ENCODE results near the gene FRMD4B. TPM values are rescaled to one million over a fixed set of nuclear protein-coding genes. Genes with fewer than 3 reads are reported as not detected.

Gene FRMD4B
- total and polyA plus RNA-seq, 12 donors: 5.5 to 165 (median 17.4) TPM

- Histone ChIP-seq H3K27ac (no peak overlapping the region), H3K36me3 (replicated peaks in 1 of 2) (no peaks in the 10 kb centered on the region), H3K9me3 (replicated peaks in 1 of 3) (no peaks in the 10 kb centered on the region), H3K4me3 (no peak overlapping the region), H3K4me1 (replicated peaks in 1 of 2) (no peaks in the 10 kb centered on the region), H3K27me3 (peaks cover 9% of the 10 kb centered on the region)
- 64 to 100% (median 79%) methylated on average over 2 to 3 of the region's 3 CpGs for WGBS, 4 donors
- intact Hi-C loops (cut with DNase I): no loop called here
- no peak for DNase-seq
- TF ChIP-seq CTCF (IDR thresholded peaks at IDR 0.05) (no peak), POLR2A (IDR thresholded peaks at IDR 0.05) (no peak)
Measured at GRCh38 chr3:69144631-69145245, 241.2 kb downstream of the FRMD4B start.

- Histone ChIP-seq H3K36me3 (replicated peaks in 1 of 2) (no peaks in the 10 kb centered on the region), H3K4me3 (no peak overlapping the region), H3K27ac (no peak overlapping the region), H3K4me1 (replicated peaks in 1 of 2) (no peaks in the 10 kb centered on the region), H3K27me3 (peaks cover 9% of the 10 kb centered on the region), H3K9me3 (replicated peaks in 1 of 3) (no peaks in the 10 kb centered on the region)
- WGBS, 4 donors: 74 to 86% (median 81%) methylated on average over 3 of the region's 3 CpGs
- DNase-seq: no peak
- no peak for TF ChIP-seq CTCF (IDR thresholded peaks at IDR 0.05)
- TF ChIP-seq POLR2A (IDR thresholded peaks at IDR 0.05): no peak
- intact Hi-C loops (cut with DNase I): no loop called here
Measured at GRCh38 chr3:69143612-69144011, 242.3 kb downstream of the FRMD4B start.

GRCh38 chr3:69142797-69143454, 243.0 kb downstream of the FRMD4B start:
- peaks cover 9% of the 10 kb centered on the region for H3K27me3 ChIP-seq
- no peak for DNase-seq
- 67 to 80% (median 76%) methylated on average over 4 of the region's 4 CpGs for WGBS, 4 donors
- no peaks in the 10 kb centered on the region for H3K4me1 ChIP-seq (replicated peaks in 1 of 2)
- H3K4me3 ChIP-seq: no peak overlapping the region
- intact Hi-C loops (cut with DNase I): no loop called here
- H3K36me3 ChIP-seq (replicated peaks in 1 of 2): no peaks in the 10 kb centered on the region
- no peak overlapping the region for H3K27ac ChIP-seq
- no peaks in the 10 kb centered on the region for H3K9me3 ChIP-seq (replicated peaks in 1 of 3)
- TF ChIP-seq CTCF (IDR thresholded peaks at IDR 0.05) (no peak), POLR2A (IDR thresholded peaks at IDR 0.05) (no peak)

GRCh38 chr3:69142090-69142489, 243.8 kb downstream of the FRMD4B start:
- Histone ChIP-seq H3K4me1 (replicated peaks in 1 of 2) (no peaks in the 10 kb centered on the region), H3K4me3 (no peak overlapping the region), H3K36me3 (replicated peaks in 1 of 2) (no peaks in the 10 kb centered on the region), H3K9me3 (replicated peaks in 1 of 3) (no peaks in the 10 kb centered on the region), H3K27ac (no peak overlapping the region), H3K27me3 (peaks cover 9% of the 10 kb centered on the region)
- TF ChIP-seq POLR2A (IDR thresholded peaks at IDR 0.05): no peak
- TF ChIP-seq CTCF (IDR thresholded peaks at IDR 0.05): no peak
- WGBS, 4 donors: 44 to 51% (median 47%) methylated on average over 3 of the region's 3 CpGs
- intact Hi-C loops (cut with DNase I): no loop called here
- no peak for DNase-seq

Measured in adrenal gland (tissue), 12 donors.